Central memory CD4-positive, alpha-beta T cell (primary cell): ENCODE measurements around the gene GBGT1.

Experiments used
- DNase-seq: peaks from one replicate; pipeline ENCODE4 v3.0.0; 2022

GBGT1 gene

DNA sequence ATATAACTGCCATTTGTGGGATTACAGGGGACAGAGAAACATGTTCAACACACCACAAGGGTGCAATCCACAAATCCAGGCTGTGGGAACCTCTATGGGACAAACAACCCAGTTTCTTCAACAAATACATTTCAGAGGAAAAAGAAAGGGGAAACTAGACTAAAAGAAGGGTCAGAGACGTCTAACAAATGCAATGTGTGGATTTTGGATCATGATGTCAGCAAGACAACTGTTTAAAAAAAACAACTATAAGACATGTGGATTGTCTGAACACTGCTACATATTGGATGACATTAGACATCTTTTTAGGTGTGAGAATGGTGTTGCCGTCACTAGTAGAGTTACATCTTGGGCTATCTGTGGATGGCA lies 38.8 kb downstream of the GBGT1 start:
- DNase-seq: no peak

DNA sequence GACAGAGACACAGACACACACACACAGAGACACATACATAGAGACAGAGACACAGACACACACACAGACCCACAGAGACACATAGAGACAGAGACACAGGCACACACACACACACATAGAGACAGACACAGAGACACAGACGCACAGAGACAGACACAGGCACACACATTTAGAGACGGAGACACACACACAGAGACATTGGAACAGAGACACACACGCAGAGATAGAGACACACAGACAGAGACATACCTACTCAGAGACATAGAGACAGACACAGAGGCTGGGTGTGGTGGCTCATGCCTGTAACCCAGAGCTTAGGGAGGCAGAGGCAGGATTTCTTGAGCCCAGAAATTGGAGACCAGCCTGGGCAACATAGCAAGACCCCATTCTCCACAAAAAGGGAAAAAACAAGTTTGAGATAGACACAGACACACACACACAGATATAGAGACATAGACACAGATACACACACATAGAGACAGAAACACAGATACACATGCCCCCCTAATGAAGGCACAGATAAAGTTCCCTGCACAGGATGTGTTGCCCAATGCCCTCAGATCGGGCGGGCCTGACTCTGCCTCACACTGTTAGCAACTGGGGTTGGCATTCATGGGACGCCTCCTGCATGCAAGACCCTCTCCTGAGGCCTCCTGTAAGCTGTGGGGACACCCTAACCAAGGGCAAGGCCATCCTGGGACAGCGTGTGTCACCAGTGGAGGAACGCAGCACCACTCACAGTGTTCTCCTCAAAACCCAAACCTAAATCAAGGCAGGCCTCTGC lies 39.4 kb downstream of the GBGT1 start:
- DNase-seq: no peak

DNA sequence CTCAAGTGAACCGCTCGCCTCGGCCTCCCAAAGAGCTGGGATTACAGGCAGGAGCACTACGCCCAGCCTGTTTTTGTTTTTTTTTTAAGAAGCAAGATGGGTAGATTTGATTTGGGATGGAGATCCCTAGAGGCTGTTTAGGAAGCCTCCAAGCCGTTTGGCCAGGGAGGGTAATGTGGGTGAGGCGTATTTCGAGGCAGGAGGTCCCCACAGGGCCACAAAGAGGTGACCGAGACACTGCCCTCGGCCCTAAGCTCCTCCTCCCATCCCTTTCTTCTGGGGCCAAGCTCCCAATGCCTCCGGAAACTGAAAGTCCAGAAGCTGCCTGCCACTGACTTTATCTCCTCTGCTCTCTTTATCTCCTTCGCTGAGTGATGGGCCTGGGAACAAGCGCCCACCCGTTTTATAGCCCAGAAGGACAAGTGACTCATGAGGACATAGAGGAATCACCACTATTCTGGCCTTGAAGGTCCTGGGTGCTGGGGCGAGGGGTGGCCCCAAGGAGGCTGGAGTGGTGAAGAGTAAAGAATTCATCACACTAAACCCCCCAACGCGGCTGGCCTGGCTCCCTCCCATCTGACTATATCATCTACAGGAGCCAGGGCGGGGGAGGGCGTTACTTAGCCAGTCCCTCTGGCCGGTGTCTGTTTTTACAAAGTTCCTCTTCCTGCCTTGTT lies 40.6 kb downstream of the GBGT1 start:
- DNase-seq: no peak

DNA sequence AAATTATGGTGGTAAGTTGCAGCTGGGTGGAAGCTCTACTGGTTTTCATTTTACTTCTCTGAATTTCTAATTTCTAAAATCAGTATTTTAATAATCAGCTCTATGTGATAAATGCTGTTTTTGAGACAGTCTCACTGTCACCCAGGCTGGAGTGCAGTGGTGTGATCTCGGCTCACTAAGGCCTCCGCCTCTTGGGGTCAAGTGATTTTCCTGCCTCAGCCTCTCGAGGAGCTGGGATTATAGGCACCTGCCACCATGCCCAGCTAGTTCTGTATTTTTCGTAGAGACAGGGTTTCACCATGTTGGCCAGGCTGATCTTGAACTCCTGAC lies 41.1 kb downstream of the GBGT1 start:
- DNase-seq: no peak

DNA sequence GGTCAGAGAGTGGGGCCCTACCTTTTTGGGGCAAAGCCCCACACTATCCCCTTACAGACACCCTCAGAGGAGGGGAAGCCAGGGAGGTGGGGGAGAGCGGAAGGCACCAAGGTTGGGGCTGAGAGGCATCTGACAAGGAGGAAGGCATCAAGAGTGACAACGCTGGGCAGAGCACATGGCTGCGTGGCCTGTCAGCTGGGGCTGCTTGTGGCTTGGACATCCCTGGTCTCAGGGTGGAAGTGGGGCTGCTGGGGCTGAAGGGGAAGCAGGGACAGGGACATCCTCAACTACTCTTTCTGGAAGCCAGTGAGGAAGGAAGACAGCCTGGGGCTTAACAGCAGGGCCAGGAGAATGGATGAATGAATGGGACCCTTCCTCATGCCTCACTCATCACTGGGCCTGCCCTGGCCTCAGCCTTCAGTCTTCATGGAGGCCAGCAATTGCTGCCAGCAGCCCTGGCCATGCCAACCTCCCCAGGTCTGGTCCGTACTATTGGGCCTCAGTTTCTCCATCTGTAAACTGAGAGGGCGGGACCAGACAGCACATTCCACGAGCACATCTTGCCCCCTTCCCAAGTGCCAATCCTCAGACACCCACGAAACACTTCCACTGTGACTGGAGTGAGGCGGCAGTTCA lies 41.7 kb downstream of the GBGT1 start:
- DNase-seq: no peak

DNA sequence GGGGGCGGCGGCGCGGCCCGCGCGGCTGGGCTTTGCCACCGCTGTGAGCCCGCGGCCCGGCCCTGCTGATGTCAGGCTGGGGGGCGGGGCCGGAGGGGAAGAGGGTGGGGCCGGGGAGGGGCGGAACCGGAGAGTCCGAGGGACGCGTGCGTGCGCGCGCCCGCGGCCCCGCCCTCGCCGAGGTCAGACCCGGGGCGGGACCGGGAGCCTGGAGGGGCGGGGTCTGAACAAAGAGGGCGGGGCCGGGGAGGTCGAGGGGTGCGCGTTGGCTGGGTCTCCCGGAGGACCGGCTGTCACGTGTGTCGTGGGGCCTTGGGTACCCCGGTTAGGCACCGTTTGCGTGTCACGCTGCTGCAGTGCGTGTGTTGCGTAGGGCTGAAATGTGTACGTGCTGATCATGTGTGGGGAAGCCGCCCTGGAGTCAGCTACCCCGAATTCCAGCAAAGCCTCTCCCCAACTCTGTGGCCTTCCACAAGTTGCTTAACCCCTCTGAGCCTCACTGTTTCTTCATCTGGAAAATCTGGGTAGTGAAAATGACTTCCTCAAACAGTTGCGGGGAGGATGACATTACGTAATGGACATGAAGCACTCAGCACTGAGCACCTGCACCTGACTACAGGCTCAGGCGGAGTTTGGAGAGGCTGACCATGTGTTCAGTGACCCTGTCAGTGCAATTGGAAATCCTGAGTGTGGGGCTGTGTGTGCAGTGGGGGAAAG lies 42.4 kb downstream of the GBGT1 start, which contains the start of gene RALGDS:
Gene RALGDS, minus strand, starts transcription at position 43 of the 717 bp plus-strand sequence. CDS start 86 bp downstream, outside the sequence.
- DNase-seq: peak; percentile 85

DNA sequence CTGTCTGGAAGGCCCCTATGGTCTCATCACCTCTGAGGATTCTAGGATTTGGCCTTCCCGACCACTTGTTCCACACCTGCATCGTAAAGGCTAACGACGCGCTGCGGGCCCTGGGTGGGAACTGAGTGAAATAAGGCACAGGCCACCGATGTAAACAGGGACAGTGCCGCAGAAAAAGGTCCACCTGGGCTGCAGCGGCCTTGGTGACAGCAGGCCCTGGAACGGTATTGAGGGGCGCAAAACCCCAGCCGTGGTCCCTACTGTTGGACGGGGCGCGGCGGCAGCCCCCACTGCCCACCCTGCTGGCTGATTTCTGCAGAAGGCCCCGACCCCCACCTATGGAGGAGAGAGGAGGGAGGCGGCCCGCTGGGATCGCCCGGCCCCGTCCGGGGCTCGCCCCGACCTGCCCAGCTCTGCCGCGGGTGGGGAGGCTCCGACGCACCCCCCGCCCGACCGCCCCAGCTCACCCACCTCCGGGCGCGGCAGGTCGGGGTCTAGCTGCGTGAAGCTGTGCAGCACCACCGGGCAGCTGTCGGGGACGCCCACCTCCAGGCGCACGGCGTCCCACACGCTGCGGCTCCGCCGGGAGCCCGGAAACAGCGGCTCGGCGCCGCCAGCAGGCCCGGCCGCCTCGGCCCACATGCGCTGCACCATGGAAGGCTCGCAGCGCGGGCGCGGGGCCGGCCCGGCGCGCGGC lies 43.1 kb downstream of the GBGT1 start:
- no peak for DNase-seq

DNA sequence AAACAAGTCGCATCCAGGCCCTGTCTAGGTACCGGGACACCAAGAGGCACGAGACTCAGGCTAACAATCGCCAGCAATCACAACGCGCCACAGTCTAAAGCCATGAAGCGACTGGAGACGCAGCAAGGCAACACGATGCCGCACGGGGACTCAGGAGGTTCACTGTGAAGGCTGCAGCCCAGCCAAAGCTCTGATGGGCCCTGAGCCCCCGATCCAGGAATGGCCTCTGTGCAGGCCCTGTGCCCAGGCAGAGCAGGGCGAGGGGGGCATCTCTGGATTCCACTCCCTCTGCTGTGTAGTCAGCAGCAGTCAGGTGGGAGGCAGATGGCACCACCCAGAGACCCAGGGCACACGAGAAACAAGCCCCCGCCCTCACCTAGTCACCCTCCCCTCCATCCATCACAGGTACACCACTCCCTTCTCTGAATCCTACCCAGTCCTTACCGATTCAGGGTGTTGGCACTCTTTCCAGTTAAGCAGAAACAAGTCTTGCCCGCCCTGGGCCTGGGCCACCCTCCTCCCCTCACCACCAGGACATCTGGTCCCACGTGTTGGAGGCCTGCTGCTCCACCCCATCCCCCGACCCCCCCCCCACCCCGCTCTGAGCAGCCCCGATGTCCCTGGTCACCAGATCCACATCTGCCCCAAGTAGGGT lies 43.7 kb downstream of the GBGT1 start:
- DNase-seq: no peak

DNA sequence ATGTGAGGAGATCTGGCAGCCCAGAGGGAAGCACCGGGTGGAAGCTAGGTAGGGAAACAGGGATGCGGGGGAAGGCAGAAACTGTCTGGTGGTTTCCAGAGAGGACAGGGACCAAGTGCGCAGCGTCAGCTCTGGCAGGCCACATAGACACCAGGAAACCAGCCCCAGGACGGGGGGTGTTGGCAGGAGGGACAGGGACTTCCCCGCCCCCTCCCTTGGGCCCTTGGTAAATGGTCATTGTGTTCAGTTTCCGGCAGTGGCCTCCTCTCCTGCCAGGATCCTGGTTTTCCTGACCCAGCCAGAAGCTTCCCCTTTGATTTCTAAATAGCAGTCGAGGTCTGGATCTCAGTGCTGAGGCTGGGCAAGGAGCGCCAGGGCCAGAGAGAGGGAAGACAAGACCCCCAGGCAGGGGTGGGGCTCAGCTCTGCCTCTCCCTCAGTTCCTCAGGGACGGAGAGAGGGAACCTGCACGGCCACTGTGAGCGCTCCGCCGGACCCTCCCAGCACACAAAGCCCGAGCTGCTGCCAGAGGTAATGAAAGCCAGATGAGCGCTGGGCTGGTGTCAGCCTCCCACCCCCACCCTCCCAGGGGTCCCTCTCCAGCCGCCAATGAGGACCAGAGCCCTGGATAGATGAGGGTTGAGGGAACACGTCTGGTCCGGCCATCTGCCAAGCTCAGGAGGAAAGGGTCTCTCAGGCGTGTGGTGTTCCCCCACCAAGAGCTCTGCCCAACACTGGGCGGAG lies 44.4 kb downstream of the GBGT1 start:
- no peak for DNase-seq

DNA sequence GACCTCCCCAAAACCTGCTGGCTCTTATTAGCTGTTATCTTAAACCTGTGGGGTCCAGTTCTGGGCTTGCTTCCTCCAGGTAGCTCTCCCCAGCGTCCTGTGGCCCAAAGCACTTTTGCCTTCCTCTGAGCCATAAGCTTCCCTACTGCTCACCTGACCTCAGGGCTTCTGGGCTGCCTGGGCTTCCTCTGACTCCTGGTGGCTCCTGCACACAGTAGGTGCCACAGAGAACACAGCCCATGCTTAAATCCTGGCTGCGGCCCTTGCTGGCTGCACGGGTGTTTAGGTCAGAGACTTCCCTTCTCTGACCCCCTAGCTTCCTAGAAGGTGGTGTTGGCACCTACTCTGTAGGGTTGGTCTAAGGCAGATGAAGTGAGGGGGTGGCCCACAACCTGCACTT lies 45.1 kb downstream of the GBGT1 start:
- no peak for DNase-seq

DNA sequence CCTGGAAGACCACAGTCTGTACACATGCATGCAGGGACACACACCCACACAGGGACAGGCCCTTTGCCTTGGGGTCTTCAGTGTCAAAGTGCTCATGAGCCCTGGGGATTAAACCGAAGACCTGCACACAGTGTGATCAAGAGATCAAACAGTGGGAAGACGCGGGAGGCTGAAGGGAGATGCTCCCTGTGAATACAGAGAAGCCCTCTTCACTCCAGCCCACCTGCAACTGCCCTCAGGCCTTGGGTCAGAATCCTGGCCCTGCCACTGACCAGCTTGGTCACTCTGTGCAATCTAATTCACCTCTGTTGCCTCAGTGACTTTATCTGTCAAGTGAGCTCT lies 45.6 kb downstream of the GBGT1 start:
- DNase-seq: no peak

DNA sequence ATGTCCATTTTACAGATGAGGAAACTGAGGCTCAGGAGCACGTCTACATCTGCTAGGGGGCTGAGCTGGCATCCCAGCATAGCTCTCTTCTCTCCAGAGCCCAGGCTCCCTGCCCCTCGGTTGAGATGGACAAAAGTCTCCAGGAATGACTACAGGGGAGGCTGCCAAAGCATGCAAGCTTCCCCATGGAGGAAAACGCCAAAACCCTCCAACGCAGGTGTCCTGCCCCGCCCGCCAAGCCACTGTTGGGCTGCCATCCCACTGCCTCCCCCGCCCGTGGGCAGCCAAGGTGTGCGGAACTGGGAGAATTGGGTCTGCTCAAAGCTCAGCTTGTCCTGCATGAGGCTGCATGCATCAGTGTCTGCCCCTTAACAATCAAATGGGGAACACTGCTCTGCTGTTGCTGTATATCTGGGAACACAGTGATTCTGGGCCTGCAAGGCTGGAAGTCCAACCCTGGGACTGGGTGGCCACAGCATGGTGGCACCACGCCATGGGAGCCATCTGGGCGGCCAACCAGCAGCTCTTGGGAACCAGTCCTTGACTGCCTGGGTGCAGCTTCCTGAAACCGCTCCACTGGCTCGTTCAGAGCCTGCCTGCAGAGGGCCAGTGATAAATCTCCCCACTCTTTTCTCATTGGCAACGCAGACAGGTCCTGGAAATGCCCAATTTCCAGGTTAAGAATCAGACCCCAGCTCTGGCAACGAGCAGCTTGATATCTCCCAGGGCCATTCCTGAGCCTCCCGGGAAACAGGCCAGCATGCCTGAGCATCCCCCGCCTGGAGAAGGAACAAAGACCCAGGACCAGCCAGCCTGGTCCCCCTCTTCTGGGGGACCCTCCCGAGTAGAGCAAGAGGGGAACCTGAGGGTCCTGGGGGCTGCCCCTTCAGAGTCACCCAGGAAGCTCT lies 46.2 kb downstream of the GBGT1 start:
- DNase-seq: no peak

DNA sequence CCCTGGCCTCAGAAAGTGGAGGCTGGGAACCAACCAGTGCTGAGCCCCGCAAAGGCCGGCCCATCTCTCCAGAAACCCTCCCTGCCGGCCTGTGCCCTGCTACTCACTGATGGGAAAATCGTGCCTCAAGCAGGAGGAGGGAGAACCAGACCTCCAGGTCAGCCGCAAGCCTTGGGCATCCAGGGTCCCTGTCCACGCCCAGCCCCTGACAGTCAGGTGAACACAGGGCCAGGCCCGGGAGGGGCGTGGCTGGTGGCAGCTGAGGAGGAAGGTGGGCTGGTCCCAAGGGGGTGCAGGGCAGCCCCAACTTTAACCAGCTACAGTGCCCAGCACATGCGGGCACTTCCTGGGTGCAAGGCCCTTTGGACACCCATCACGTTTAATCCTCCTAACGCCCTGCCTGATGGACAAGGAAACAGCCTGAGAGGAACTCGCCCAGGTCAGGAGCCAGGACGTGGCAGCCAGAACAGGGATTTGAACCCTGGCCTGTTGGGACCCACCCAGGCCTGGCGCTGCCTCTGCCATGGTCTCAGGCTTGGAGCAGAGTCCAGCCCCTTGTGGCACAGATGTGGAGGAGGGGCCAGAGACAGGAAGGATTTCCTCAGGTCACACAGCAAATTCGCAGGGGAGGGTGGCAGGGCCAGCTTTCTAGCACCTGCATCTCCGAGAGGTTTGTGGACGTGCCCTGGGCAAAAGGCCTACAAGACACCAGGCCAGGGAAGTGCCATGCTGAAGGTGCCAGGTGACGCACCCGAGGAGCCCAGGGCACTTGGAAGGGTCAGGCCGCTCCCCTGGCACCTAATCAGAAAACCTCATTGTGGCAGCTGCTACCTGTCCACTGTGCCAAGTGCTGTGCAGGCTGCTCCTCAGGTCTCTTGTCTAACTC lies 47.1 kb downstream of the GBGT1 start:
- no peak for DNase-seq

DNA sequence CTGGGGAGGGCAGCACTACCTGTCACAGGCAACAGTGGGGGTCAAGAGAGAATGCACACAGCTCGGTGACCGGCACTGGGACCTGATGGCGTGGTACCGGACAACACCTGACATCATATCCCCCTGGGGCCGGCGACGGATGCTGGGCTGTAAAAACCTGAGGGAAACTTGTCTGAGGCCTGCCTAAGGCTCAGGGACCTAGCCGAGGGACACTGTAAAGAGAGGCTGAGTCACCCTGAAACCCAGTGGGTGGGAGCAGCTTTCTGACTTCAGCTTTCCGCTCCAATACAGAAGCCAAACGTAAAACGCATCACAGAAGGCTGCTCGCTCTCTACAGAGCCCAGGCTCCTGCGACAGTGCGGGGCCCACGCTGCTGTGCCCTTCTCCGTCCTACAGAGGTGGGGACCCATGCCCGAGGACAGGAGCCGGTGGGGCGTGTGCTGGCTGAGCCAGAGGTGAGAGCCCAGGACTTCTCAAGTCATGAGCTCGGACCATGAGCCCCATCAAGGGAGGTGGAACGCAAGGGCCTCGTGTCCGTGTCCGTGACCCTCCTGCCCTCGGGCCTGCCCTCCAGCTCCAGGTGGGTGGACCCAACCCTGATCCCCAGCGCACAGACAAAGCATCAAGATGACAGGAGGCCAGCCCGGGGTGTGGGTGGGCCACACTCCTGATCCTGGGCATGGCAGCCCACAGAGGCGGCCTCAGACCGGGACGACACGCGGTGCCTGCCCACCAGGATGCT lies 47.9 kb downstream of the GBGT1 start:
- no peak for DNase-seq

DNA sequence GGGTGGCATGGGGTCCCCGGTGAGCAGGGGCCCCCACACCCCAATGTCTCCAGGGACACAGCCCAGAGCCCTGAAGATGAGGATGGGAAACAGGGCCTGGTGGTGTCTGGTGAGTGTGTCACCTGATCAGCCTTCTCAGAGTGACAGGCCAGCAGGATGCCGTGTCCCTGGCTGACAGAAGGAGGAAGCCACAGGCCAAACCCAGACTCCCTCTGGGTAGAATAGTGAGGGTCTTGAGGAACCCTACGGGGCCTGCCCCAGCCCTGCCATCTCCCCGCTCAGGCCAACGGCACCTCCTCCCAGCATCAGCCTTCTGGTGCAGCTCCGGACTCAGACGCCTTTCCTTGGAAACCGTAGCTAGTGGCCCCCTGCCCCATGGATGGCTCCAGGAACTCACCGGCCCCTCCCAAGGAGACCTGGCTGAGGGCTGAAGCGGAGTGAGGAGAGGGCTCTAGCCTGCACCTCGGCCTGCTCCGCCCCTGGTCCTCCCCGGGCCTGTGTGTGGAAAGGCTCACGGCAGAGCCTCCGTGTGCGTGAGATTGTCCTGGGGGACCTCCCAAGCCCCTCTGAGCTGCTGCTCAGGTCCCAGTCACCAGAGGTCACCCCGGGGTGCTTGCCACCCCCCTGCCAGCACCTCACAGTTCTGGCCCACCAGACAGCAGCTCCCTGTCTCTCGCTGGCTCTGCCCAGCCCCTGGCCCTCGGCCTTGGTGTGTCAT lies 48.7 kb downstream of the GBGT1 start:
- DNase-seq: no peak

DNA sequence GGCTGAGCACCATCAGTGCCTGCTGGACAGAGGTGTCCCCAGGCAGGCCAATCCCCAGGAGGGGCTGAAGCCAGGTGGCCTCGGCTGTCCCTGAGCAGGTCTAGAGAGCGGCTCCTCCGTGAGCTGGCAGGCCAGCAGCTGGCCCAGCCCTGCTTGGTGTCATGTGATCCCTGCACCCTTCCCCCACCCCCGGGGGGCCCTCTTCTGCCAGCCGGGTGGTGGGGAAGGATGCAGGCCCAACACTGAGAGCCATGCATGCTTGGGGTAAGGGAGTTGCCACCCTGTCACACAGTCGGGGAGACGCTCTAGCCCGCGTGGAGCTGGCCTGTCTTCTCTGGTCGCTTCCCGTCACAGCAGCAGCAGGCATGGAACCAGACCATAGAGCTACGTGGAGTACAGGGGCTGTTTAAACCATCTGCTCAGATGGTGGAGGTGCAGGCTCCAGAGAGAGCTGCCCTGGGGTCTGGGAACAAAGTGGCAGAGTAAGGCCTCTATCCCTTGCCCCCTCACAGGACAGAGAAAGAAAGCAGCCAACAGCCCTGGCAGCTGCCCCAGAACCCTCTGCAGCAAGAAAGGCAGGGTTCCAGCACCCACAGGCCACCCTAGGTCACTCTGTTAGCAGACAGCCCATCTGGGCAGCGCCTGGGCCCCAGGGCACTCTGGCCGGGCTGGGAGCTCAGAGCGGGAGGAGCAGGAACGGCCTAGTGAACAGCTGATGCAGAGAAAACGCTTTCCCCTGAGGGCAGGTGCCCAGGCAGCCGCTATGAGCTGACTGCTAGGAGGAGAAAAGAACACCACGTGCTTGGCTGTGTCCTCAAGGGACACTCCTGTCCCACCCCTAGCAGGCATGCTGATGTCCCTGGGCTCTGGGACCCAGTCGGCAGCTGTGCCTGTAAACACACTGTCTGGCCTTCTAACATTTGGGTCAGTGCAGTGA lies 49.5 kb downstream of the GBGT1 start:
- no peak for DNase-seq
